SK-N-MC (cell line): ENCODE results near the gene SMC1B.

Experiments used
- DNase-seq: peaks from one replicate; pipeline ENCODE4 v3.0.0-alpha.2; 2011; ENCODE audit warnings: low read depth, low spot score
- H3K27ac ChIP-seq: fragments of 200-600 bp; sonication (generic); 2 replicates; pipeline ENCODE4 v1.5.1; 2016; ENCODE audit warnings: mixed run types
- H3K36me3 ChIP-seq: fragments of 200-600 bp; sonication (generic); 2 replicates; pipeline ENCODE4 v1.6.1; 2017; ENCODE audit warnings: antibody characterized with exemption, low read length, mixed read lengths; ENCODE audit not compliant: insufficient read depth
- H3K4me3 ChIP-seq: fragments of 200-600 bp; sonication (generic); 2 replicates; pipeline ENCODE4 v1.5.1; 2016
- H3K9ac ChIP-seq: fragments of 200-600 bp; sonication (generic); 2 replicates; pipeline ENCODE4 v1.8.0; 2017; ENCODE audit warnings: mixed run types, mixed read lengths; ENCODE audit not compliant: insufficient read length
- H3K9me3 ChIP-seq: fragments of 200-600 bp; sonication (generic); 2 replicates; pipeline ENCODE4 v1.6.1; 2017; ENCODE audit warnings: low read depth, mild to moderate bottlenecking, antibody characterized with exemption, low read length, moderate library complexity, mixed read lengths
- EZH2 ChIP-seq: fragments of 200-600 bp; sonication (generic); IDR thresholded peaks from one replicate; pipeline ENCODE4 v1.6.1; 2017; ENCODE audit warnings: antibody characterized with exemption
- FOXP2 ChIP-seq: optimal IDR thresholded peaks from 2 replicates; pipeline ENCODE3; 2011; ENCODE audit warnings: mild to moderate bottlenecking, moderate library complexity; ENCODE audit not compliant: insufficient read depth; ENCODE audit errors: extremely low read length, control extremely low read depth
- POLR2AphosphoS5 ChIP-seq: IDR thresholded peaks from 2 replicates; pipeline ENCODE4 v1.6.1; 2012; ENCODE audit warnings: mild to moderate bottlenecking, low read depth, low read length, borderline replicate concordance

Gene SMC1B

DNA sequence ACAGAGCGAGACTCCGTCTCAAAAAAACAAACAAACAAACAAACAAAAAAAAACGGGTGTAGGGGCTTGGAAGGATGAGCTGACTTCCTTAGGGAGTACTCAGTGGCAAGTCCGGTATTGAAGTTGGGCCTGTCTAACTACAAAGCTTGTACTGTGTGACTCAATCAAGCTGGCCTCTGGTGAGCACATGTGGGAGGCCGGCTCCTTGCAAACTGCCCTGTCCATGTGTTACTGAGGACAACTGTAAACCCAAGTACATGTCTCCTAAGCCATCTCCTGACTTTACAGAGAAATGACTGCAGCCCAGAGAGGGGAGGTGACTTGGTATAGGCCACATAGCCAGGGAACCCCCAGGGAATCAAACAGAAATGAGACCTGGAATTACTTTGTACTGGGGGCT lies 11.7 kb upstream of the SMC1B start:
- no peak for TF ChIP-seq EZH2
- TF ChIP-seq POLR2AphosphoS5, result no peak
- TF ChIP-seq FOXP2, result no peak
- no peak for DNase-seq
- peaks cover 15% of the 10 kb centered on the region for H3K36me3 ChIP-seq
- H3K27ac ChIP-seq, result no peak overlapping the region
- no peaks in the 10 kb centered on the region for H3K9me3 ChIP-seq
- H3K9ac ChIP-seq, result no peak overlapping the region
- no peak overlapping the region for H3K4me3 ChIP-seq

DNA sequence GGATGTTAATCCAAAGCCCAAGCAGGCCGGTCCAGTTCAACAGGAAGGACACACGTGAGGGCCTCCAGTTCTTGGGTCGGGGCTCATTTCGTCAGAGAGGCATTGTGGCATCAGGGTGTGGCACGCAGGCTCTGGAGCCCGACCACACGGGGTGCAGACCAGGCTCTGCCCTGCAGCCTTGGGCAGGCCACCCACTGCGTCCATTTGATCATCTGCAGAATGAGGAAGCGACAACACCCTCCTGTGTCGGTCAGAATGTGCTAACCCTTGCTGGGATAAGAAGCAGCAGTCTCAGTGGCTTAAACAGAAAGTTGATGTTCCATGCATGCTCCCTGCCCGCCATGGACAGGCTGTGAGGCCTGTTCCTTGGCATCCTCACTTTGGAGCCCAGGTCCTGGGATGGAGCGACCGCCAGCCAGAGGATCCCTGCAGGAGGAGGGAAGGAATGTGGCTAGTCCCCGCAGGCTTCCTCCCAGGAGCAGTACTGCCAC lies 10.9 kb upstream of the SMC1B start:
- H3K9ac ChIP-seq, result no peak overlapping the region
- TF ChIP-seq FOXP2 (no peak), POLR2AphosphoS5 (no peak), EZH2 (no peak)
- peaks cover 15% of the 10 kb centered on the region for H3K36me3 ChIP-seq
- H3K27ac ChIP-seq, result no peak overlapping the region
- DNase-seq, result no peak
- H3K9me3 ChIP-seq, result no peaks in the 10 kb centered on the region
- no peak overlapping the region for H3K4me3 ChIP-seq

DNA sequence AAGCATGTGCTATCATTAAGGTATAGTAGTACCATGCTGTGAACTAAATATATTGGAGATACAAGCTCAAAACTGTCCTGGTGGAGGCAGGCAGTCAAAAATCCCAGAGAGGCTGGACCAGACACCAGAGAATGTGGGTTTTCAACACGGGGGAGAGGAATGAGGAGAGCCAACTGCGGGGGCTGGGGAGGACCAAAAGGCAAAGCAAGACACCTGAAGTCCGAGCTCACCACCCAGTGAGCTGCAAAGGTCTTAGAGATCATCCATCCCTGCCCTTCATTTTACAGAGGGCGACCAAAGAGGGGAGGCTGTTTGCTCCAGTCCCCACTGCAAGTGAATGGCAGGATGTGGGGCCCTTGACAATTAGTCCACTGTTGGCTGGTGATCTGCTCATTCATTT lies 10.1 kb upstream of the SMC1B start:
- Histone ChIP-seq H3K36me3 (peaks cover 22% of the 10 kb centered on the region), H3K27ac (no peak overlapping the region), H3K9ac (no peak overlapping the region), H3K4me3 (no peak overlapping the region), H3K9me3 (no peaks in the 10 kb centered on the region)
- TF ChIP-seq EZH2, result no peak
- TF ChIP-seq FOXP2, result no peak
- TF ChIP-seq POLR2AphosphoS5, result no peak
- DNase-seq, result no peak

DNA sequence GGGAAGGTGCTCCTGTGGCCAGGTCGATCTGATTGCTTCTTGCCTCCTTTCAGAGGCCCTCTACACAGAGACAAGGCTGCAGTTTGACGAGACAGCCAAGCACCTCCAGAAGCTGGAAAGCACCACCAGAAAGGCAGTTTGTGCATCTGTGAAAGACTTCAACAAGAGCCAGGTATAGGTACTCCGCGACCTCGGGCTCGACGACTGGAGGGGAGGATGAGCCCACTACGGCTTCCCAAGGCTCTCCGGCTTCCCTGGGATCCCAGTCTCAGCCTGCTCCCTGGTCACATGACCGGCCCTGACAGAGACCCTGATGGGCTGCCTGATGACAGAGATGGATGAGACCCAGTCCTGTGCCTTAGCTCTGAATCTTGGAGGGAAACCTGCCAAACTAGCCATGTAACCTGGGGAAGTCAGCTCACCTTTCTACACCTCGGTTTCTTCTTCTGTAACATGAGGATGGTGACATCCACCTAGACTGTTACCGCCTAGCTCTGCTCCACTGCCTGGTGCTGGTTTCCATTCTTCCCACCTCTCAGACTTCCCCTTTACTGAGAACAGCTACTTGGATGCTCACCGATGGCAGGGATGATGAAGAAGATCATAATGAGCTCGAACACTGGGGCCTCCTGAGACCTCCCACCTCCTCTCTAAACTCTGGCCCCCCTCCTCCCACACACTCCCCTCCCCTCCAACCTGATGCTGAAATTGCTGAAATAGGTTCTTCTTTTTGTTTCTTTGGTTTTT lies 9.0 kb upstream of the SMC1B start:
- DNase-seq, result no peak

DNA sequence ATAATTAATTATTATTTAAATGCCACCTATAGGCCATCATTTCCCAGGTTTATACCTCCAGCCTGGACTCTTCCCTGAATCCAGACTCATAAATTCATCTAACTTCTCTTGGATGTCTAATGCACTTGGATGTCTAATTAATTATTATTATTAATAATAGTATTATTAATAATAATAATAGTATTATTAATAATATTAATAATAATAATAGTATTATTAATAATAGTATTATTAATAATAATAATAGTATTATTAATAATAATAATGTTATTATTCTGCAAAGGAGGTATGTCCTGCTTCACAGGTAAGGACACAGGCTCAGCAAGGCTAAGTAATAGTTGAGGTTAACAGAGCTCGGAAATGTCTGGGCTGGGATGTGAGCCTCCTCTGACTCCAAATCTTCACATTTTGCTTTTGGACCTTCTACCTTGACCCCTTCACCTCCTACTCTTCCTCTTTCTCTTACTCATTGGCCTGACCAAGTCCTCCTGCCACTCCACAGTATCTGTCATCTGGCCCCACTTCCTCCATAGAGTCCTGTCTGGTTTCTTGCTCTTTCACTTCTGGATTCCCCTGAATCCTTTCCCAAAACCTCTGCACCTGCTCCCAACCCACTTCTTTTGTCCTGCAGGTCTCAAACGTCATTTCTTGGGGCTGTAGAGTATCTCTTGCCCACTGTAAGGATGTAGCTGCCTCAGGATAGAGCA lies 8.1 kb upstream of the SMC1B start:
- Histone ChIP-seq H3K9me3 (no peaks in the 10 kb centered on the region), H3K4me3 (no peak overlapping the region), H3K36me3 (peaks cover 25% of the 10 kb centered on the region; the same call in 1 of the 2 replicates), H3K27ac (no peak overlapping the region), H3K9ac (no peak overlapping the region)
- DNase-seq, result no peak
- no peak for TF ChIP-seq FOXP2
- no peak for TF ChIP-seq EZH2
- TF ChIP-seq POLR2AphosphoS5, result no peak

More for the DNA sequence above, 9.0 kb upstream of the SMC1B start:
- Histone ChIP-seq H3K9me3 (no peaks in the 10 kb centered on the region), H3K4me3 (no peak overlapping the region), H3K9ac (no peak overlapping the region), H3K36me3 (peaks cover 31% of the 10 kb centered on the region), H3K27ac (no peak overlapping the region)
- TF ChIP-seq FOXP2 (no peak), POLR2AphosphoS5 (no peak), EZH2 (no peak)

DNA sequence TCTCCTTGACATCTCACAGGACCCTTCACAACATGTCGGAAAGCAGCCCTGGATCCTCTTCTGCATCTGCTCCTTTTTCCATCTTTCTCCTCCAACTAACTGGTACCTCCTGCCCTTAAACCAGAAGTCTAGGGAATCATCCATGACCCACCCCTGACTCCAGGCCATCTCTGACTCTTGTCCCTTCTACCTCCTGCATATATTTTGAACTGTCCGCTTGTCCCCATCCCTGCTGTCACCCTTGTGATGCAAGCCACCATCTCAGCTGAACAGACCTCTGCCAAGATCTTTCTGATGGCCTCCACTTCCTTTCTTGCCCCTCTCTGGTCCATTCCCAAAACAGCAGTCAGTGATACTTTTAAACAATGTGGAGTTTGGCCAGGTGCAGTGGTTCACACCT lies 7.1 kb upstream of the SMC1B start:
- no peak for TF ChIP-seq POLR2AphosphoS5
- H3K4me3 ChIP-seq, result no peak overlapping the region
- H3K36me3 ChIP-seq, result peaks cover 21% of the 10 kb centered on the region; the same call in 1 of the 2 replicates
- H3K9me3 ChIP-seq, result no peaks in the 10 kb centered on the region
- H3K27ac ChIP-seq, result no peak overlapping the region
- DNase-seq, result no peak
- H3K9ac ChIP-seq, result no peak overlapping the region

DNA sequence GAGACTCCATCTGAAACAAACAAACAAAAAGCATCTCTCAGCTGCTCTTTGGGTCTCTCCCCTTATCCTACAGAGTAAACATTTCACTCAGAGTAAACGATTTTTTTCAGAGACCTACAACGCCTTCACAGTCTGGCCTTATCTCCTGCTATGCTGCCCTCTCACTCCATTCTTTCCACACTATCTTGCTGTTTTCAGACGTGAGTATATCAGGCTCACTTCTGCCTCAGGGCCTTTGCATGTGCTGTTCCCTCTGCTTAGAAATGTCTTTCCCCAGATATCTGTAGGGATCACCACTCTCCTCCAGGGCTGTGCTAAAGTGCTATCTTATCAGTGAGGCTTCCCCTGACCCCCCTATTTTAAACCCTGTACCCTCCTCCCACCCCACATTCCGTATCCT lies 6.6 kb upstream of the SMC1B start:
- Histone ChIP-seq H3K27ac (no peak overlapping the region), H3K9me3 (no peaks in the 10 kb centered on the region), H3K4me3 (no peak overlapping the region), H3K9ac (no peak overlapping the region), H3K36me3 (peaks cover 21% of the 10 kb centered on the region; the same call in 1 of the 2 replicates)
- no peak for TF ChIP-seq FOXP2
- TF ChIP-seq EZH2, result no peak
- TF ChIP-seq POLR2AphosphoS5, result no peak
- DNase-seq, result no peak

DNA sequence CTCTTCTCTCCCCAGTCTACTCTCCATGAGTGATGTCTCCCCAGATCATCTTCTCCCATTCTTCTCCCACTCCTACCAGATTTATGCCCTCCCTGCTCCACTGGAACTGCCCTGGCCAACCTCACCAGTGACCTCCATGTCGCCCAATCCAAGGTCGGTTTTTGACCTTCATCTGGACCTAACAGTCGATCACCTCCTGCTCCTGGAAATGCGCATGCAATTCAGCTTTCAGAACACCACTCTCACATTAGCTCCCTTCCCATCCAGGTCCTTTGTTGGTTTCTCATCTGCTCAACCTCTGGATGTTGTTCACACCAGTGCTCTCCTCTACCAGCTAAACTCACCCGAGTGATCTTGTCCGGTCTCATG lies 5.4 kb upstream of the SMC1B start:
- peaks cover 21% of the 10 kb centered on the region; the same call in 1 of the 2 replicates for H3K36me3 ChIP-seq
- H3K27ac ChIP-seq, result no peak overlapping the region
- TF ChIP-seq FOXP2 (no peak), EZH2 (no peak), POLR2AphosphoS5 (no peak)
- H3K9ac ChIP-seq, result no peak overlapping the region
- no peaks in the 10 kb centered on the region for H3K9me3 ChIP-seq
- DNase-seq, result no peak
- H3K4me3 ChIP-seq, result no peak overlapping the region
